DMS 273 treated with DMSO at 0.1 percent for 48 hours (cell line): ENCODE measurements around the gene ELAVL2.

Experiments used
- DNase-seq: peaks from one replicate; lab custom pipeline; 2025; lab: John Stamatoyannopoulos, UW

Gene ELAVL2

DNA sequence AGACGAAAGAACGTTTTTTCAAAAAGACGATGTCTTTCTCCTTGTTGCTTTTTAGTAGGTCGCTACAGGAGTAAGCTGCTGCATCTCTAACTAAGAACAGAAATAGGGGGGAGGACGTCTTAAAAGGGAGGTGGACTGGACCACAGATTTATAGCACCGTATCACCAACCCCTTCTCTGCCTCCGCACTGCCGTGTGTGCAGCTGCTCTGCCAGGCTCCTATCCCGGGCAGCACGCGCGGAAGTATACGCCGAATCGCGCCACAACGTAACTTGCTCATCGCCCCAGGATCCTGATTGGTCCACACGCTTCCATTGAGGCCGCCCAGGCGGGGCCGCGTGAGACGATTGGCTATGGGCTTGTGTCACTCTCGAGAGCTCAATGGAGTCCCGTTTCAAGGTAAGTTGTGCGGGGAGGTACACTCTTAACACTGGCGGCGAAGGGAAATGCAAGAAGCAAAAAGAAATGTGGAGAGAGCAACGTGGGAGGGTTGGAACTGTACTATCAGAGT is at the start of gene ELAVL2:
ELAVL2 (minus strand) TSS at position 121 of the 510 bp plus-strand sequence. CDS start 64,006 bp downstream, outside the sequence.
- no peak for DNase-seq

DNA sequence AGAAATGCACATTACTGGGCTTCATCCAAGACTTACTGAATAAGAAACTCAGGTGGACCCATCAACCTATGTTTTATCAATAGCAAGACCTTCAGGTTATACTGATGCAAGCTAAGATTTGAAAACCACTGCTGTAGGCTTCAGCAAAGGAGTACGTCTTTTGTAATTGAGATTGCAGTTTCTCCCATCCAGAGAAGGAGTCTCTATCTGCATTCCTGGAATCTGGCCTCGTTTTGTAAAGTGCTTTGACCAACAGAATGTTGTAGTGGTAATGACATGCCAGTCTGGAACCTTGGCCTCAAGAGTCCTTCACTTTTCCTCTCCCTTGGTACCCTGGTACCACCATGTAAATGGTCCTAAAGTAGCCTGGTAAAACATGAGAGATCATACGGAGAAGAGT is 32.2 kb upstream of the ELAVL2 start:
- DNase-seq: no peak

DNA sequence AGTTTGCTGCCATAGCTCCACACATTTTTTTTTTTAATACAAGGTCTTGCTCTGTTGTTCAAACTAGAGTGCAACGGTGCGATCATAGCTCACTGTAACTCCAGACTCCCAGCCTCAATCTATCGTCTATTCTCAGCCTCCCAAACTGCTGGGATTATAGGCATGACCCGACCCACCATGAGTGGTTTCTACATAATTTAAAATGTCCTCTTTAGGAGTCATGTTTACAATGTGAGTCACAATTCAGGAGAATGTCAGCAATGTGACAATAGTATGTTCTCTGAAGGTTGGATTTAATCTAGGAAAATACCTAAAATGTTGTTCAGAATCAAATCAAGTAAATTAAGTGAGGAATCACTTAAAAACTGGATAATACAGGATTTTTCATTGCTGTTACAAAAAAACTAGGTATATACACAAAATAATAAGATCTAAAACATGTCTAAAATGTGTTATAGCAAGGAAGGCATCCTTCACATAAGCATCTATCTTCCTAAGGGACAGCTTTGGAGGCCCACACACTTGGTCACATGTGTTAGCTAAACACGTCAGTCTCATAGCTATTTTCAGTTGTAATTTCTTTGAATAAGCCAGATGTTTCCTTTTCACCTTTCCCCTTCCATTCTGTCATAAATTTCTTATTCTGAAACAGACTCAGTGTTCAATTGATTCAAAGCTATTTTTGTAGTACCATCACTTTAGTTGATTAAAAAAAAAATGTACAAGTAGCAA is 30.0 kb upstream of the ELAVL2 start:
- no peak for DNase-seq

DNA sequence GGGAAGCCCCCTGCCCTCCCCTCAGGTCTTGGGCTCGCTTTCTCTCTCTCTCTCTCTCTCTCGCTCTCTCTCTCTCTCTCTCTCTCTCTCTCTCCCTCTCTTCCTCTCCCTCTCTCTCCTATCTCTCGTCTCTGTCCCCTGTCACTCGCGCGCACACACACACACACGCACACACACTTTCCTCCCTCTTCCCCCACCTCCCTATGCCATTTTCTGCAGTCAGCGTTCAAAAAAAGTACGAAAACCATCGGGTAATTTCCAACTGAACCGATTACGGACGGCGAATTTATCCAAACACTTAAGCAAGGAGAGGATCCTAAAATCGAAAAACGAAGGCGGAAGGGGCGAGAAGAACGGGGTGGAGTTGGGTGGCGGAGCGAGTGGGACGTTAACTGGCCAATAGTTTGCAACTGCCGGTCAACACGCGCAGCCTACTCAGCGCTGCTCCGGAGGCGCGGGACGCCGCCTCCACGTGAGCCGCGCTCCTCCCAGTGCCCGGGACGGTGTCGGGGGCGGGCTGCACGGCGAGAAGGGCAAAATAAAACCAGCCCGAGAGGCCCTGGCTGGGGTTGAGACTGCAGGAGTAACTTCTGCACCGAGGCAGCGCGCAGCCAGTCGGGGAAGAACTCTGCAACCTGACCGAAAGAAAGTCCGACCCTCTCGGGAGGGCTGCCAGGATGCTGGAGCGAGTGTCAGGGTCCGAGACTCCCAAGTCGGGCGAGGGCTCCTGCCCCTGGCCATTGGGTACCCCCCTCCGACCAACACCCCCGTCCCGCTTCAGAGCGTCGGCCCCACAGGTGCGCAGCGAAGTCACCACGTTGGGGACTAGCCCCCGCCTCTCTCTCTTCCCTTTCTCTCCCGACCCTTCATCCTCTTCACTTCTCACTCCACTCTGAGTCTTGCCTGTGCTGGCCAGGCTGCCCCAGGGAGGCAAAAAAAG is 24.9 kb upstream of the ELAVL2 start:
- peak; percentile 45 for DNase-seq

DNA sequence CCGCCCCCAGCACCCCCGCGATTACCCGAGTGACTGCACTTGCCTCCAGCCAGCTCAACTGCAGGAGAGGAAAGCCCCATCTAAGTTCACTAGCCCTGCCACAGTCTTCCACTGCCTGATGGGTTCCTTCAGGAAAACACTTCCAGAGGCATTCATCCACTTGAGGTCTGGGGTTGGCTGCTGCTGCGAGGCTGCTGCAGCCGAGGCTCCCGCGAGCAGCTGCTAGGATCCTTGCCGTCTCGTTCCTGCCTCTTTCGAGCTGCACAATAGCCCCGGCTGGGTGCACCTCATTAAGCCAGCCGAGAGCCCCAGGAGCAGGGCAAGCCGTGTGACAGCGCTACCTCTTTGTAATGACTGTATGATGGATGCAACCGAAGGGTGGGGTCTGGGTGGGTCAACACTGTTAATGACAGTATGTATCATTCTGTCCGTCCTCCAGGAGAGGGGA is 24.2 kb upstream of the ELAVL2 start:
- DNase-seq: no peak

DNA sequence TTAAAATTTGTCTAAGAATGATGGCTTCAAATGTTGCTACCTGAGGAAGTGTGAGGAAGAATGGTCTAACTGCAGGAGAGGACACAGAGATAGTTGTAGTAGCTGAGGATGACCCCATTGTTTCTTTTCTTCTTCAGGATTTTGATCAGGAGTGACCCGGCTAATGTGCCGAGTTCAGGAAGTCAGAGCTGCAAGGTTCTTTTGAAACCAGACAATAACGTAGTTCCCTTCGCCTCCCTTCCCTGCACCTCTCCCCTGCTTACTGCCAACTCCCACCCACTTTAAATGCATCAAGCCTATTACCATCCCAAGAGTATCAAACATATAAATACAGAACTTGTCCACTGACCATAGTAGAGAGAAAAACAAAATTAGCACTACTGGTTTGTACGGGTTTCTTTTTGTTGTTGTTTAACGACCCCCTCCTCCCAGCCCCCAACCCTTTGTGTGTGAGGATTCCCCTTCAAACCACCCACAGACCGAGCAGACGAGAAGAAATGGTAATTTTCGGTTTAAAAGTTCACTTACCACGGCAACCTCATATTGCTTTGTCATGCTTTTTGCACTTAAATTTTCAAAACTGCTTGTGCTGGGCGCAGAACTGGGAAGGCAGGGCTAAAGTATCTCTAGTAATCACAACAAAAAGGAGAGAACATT is 23.5 kb upstream of the ELAVL2 start:
- no peak for DNase-seq

DNA sequence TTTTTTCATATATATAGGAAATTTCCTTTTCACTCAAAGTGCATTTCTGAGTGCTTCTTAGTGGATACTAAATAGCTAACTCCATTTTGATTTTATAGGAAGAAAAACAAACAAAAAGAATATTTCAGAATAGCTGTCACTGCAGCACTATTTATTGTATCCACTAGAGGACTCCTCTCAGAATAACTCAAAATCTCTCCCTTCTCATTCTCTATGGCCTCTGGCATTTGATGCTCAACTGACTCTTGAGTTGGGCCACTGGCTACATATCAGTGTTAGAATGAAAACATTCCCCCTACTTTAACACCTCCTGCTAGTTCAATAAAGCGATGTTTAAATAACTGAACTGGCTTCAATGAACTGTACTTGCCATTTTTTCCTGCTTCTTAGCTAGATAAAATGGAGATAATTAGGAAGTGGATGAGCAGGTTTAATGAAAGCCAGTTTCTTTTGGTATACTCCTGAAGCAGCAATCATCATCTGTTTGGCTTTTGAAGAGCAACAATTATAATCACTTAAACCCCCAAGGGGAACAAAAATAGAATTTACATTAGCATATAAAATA is 16.6 kb upstream of the ELAVL2 start:
- DNase-seq: no peak

DNA sequence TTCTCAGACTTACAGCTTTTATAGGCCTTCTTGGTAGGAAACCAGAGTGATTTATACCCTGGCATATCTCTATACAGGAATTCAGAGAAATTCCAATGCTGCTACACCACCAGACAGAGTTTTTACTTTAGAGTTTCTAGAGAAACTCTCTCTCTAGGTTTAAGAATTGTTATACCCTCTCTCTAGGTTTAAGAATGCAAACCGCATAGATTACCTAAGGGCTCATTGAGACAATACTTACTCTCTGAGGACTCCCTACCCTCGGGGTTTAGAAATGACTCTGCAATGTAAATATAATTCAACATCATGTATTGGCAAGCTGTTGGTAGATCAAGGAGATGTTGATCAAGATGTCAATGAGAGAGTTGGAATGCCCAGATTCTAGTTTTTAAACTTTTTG is 15.3 kb upstream of the ELAVL2 start:
- DNase-seq: no peak

DNA sequence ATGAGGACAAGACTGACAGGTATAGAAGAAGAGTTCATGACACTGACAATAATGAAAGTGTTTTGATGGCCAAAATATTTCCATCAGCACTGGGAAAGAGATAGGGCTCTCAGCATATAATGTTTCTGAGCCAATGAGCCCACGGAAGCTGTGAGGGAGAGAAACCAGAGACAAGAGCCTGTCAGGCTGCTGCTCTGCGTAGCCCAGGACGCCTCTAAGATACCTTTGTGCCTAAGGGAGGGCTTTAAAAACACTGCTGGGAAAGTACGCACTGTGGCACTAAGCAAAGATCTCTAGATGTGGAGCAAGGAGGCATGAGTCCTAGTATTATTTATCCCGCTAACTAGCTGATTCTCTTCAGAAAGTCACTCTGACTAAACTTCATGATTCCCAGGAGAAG is 11.0 kb upstream of the ELAVL2 start:
- DNase-seq: no peak

DNA sequence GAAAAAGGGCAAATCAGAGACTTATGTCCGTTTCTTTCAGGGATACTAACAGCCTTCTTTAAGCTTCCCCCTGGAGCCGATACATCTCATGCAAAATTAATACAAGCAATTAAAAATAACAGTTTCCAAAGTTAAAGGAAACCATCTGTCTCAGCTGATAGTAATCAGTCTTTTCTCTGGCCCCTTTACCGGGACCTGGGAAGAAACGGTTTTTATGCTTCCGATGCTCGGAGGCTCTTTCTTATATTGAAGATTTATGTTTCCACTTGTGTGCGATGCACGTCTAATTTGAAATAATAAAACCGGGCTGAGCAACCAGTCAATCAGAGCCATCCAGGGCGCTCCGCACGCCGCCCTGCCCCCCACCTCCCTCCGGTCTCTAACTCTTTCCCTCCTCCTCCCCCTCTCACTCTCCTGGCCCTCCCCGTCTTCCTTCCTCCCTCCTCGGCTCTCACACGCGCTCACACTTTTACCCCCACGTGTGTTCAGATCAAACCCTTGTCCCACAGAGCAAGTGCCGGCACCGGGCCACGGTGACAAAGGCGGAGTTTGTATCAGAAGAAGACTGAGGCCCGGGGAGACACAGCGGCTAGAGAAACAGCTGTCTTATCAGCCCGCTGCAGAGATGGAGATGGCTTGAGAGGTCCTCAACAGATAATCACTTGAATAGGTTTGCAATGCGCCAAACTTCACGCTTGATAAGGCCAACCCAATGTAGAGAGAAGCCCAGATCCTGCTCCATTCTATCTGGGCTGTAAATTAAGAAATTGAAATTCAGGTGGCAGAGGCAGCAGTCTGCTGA is 5.1 kb upstream of the ELAVL2 start:
- no peak for DNase-seq

DNA sequence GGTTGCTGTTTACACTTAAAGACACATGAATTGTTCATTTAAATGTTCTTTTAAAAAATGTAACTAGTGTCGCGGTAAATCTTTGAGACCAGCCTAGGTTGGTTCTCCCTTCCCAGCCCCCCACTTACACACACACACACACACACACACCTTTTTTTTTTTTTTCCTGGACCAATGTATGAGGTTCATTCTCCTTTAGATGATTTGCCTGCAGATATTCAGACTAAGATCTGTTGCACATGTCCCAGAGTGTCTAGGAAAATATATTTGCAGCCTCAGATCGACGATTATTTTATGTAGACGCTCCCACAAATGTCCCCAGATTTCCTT is 4.4 kb upstream of the ELAVL2 start:
- no peak for DNase-seq

DNA sequence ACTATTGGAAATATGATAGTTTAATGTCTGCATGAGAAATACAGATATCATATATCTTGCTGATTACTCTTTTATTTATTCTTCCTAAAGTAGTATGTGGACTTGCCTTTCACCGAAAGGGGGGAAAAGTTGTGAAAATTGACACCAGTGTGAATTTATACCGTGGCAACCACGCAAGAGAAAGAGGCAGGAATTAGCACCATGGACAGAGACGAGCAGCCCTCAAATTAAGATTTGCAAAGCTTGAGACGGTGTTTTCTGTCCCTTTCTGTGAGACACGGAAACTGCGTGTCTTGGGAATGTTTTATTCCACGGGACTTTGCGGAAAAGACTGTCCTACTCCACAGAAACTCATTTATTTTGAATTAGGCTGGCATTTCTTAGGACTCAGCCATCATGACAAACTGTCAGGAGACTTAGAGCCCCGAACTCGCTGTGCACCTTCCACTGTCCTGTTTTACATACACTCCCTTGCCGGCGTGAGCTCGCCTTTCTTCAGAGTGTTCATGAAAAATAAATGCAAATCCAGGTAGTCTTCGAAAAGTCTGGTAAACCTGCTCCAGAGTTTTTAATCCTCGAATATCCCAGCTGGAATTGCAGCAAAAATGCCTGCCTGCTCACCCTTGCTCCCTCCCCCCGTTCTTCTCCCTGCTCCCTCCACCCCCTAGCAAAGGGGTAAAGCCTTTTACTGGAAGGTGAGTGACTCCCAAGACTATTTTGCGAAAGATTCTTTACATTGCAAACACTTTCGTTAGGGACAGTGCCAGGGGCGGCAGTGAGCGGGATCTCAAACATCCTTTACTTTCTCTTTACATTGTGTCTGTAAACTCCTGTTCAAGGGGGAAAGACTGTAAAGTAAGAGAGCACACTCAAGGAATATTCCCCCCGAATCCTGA is 3.8 kb upstream of the ELAVL2 start:
- DNase-seq: no peak

DNA sequence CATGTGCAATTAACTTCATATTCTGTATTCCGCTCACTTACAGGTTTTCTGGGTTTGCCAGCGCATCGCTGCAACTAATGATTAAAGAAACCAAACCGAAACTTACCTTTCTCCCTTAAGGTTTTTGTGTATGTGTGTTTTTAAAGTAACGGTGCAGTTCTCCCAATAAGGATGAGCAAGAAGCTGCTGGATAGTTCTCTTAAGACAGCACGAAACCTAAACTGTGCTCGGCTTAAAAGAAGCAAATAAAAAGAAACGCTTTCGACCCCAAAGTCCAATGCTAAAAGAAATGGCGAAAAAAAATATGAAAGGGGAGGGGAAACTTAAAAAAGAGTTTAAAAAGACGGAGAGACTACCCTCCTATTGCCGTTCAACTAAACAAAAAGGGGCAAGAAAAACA is 340 bp downstream of the ELAVL2 start:
- DNase-seq: no peak

DNA sequence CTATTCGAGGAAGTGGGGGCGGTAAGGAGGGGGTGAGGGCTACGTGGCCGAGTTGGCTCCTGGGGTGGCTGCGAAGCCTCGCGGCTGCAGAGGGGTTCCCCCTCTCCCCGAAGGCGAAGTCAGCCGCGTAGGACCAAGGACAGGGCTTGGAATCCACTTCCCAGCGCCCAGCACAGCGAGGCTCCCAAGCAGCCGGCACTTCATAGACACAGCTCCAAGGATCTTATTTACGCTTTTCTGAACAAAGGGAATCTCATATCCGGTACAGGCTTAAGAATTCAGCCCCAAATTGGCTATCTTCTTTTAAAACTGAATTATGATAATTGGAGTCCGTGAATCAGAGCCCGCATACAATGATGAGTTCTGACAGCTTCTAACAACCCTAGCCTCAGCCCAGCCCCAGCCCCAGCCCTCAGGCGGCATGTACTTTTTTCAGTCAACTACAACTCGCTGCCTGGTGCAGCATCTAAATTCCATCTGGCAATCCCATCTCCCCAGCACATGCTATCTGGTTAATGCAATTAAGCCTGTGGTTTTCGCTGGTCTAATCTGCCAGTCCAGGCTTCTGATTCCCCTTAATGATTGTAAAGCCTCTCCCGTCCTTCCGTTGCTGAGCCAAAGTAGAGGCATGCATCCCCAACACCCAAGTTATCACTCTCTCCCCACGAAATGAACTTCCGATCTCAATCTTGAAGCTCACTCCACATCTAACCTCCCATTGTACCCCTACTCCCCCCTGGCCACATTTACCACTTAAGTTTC is 1.0 kb downstream of the ELAVL2 start:
- DNase-seq: no peak

DNA sequence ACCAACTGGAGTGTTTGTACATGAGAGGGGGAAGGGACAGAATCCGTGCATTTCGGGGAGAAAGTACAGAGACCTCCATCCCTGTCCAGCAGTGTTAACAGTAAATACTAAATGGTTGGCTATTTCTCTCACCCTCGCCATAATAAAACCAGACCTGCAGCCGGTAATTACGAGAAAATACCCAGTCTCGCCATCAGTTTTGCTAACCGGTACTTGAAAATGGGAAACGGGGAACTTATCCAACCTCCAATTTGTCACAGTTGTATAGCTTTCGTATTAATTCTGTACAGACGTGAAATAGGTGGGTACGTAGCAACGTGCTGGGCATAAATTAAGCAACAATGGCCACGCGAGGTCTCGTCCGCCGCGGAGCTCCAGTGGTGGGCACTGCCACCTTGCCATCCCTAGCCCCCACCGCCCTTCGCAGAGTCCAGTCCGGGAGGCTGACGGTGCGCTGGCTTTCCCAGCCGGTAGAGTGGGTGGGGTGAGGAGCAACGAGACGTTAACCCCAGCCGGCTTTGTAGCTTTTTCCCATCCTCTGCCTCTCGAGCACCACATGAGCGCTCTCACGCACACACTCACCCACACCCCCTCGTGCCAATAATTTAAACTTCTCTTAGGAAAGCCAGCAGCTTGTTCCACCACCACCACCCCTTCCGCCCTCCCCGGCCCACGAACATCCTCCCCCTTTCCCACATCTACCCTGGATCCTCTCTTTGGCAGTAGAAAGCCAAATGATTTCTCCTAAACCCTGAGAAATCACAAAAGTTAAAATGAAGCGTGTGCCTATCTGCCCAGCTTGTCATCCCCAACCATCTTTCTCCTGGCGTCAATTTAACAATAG is 1.8 kb downstream of the ELAVL2 start:
- no peak for DNase-seq

DNA sequence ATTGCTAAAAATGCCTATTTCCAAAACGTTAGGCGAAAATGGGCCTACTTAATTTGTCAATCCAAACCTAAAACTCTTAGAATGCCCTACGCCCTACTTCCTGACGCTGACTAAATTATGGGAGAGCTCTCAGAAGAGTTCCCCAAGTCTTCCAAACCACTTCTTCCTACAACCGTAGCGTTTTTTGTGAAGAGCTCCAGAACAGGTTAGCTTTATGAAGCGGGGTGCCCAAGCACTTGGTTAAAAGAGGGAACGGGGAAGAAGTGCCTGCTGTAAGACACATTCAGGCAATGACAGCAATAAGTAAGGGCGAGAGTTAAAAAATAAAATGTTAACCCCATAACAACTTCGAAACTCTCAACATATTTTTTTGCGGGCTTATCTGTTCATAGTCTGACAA is 2.8 kb downstream of the ELAVL2 start:
- no peak for DNase-seq

DNA sequence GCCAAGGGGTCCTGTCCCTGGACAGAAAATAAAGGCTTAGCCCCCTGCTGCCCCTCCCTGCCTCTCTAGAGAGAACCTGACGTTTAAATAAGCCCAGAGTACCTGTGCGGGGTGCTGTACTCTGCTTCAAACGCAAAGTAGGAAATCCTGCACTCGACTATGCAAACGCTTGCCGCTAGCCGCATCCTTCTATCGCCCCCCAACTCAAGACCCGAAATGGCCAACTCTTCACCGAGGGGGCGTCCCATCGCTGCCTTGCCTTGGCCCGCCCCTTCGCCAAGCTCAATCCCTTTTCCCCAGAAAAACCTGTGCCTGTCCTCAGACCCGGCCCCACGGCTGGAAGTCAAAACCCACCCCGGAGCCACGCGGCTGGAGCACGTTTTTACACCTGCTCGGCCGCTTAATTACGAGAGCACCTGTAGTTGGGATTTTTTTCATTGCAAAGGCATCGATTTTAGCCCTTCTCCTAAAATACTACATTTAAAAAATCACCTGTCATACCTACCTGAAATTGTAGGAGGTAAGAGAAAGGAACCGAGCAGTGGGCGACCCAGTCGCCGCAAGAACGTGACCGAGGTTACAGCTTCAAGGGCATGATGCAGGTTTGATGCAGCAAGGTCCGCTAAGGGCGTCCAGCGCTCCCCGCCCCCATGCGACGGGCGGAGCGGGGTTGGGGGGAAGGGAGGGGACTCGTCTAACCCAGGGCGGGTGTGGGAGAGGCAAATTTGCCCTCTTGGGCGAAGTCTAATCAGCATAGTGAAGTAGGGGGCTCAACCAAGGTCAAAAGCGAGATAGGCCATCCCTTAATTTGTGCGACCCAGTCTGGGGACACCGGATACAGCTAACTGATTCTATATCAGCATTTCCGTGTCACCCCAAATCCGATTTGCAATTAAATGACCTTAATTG is 3.5 kb downstream of the ELAVL2 start:
- no peak for DNase-seq
